Glutamatergic neuron (in vitro differentiated cells): ENCODE measurements around the gene SLIT1. TPM values are rescaled to one million over a fixed set of nuclear protein-coding genes. Genes with fewer than 3 reads are reported as not detected.

Source experiments
- DNase-seq: peaks from one replicate; pipeline ENCODE4 v3.0.0; 2022
- H3K27ac Mint-ChIP-seq: one replicate; pipeline ENCODE4 v1.8.0; 2020; ENCODE audit warnings: mild to moderate bottlenecking, mixed read lengths, inconsistent platforms; ENCODE audit not compliant: unreplicated experiment
- H3K27me3 Mint-ChIP-seq: one replicate; pipeline ENCODE4 v1.8.0; 2020; ENCODE audit warnings: mild to moderate bottlenecking, moderate library complexity, mixed read lengths, inconsistent platforms; ENCODE audit not compliant: unreplicated experiment
- H3K36me3 Mint-ChIP-seq: one replicate; pipeline ENCODE4 v1.8.0; 2020; ENCODE audit warnings: mild to moderate bottlenecking, mixed read lengths, inconsistent platforms; ENCODE audit not compliant: unreplicated experiment
- H3K4me1 Mint-ChIP-seq: one replicate; pipeline ENCODE4 v1.8.0; 2020; ENCODE audit warnings: mild to moderate bottlenecking, low read depth, mixed read lengths, inconsistent platforms; ENCODE audit not compliant: unreplicated experiment
- H3K4me3 Mint-ChIP-seq: one replicate; pipeline ENCODE4 v1.8.0; 2020; ENCODE audit warnings: mild to moderate bottlenecking, mixed read lengths, inconsistent platforms; ENCODE audit not compliant: unreplicated experiment
- H3K9me3 Mint-ChIP-seq: one replicate; pipeline ENCODE4 v1.8.0; 2020; ENCODE audit warnings: mild to moderate bottlenecking, moderate library complexity, mixed read lengths, inconsistent platforms; ENCODE audit not compliant: unreplicated experiment
- CTCF ChIP-seq: fragments of 200-600 bp; sonication (generic); IDR thresholded peaks from one replicate; pipeline ENCODE4 v1.5.0; 2021; ENCODE audit not compliant: partially characterized antibody, unreplicated experiment
- total RNA-seq: library from RNA; stranded (reverse); fragmentation: NEBNext Ultra II Directional; extraction: Animal tissue kit (Norgen Biotek cat#: 25700); gene quantifications from one replicate; pipeline ENCODE4 v1.2.1, GENCODE V29; 2021; ENCODE audit not compliant: unreplicated experiment

SLIT1 gene
- total RNA-seq, 1 donor from 2014 or later = 11.3 TPM

DNA sequence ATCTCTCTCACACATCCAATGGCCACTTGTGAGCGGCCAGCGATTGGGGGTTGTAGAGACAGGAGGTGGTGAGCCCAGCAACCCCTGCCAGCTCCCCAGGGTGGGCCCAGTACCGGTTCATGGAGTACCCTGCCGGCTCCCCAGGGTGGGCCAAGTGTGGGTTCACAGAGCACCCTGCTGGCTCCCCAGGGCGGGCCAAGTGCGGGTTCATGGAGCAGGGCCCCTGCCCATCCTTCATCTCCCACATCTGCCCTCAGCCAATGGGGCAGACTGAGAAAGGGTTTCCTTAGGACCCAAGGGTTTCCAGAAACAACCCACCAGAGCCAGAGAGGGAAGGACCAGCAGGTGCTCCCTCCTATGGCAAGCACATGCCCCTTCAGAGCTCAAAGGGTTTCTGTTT lies 21.4 kb upstream of the SLIT1 start:
- Mint-ChIP-seq H3K4me1 (peaks cover 5% of the 10 kb centered on the region), H3K27me3 (peaks cover 3% of the 10 kb centered on the region), H3K9me3 (no peaks in the 10 kb centered on the region), H3K36me3 (no peaks in the 10 kb centered on the region), H3K27ac (no peak overlapping the region), H3K4me3 (no peak overlapping the region)
- no peak for DNase-seq
- no peak for TF ChIP-seq CTCF

DNA sequence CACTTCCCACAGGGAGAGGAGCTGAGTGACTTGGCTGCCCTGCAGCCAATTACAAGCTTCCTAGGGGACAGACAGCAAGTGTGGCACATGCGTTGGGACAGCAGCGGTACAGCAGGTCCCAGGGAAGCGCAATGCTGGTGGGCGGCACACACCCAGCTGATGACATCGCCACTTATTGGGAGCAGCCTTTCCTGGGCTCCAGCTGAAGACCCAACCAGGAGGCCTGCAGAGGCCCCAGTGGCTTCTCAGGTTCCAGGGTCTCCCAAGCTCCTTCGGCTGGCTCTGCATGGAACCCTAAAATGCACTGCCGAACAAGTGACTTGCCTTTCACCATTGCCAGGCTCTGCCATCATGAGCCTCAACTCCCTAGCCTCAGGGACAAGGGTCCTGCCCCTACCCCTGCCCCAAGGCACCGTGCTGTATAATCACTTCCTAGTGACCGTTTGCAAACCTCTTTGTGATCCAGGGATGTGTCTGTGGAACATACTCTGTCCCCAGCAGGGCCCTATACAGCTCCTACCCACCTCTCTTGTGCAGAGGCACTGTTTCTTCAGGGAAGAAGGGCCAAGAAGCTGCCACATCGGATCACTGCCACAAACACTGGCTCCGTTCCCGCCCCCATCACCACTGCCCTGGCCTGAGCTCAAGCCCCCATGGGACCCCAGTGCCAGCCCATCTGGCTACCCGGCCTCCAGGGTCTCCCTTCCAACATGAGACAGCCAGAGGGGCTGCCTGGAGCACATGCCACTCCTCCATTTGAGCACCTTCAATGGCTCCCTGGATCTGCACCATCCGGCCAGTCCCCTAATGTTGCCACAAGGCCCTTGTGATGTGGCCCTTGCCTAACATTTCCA lies 19.3 kb upstream of the SLIT1 start:
- no peak for TF ChIP-seq CTCF
- peaks cover 5% of the 10 kb centered on the region for H3K4me1 Mint-ChIP-seq
- no peak overlapping the region for H3K4me3 Mint-ChIP-seq
- H3K27ac Mint-ChIP-seq = peak overlapping the region; percentile 39
- peaks cover 3% of the 10 kb centered on the region for H3K27me3 Mint-ChIP-seq
- DNase-seq = peak; percentile 39
- H3K36me3 Mint-ChIP-seq = no peaks in the 10 kb centered on the region
- no peaks in the 10 kb centered on the region for H3K9me3 Mint-ChIP-seq

DNA sequence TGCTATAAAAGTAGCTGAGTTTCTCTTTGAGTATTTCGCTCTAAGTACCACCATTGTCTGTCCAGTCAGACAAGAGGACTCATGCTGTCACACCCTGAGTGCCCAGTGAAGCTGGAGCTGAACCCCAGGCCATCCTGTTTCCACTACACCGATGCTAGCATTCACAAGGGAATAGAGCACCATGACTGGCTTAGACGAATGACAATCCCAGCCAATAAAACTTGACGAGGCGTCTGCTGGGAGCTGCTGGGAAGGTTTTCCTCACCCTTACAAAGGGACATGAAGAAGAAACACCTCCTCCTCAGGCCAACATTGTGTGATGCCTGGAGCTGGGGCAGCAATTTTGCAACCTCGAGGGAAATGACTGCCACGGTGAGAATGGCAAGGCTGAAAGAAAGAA lies 17.5 kb upstream of the SLIT1 start:
- Mint-ChIP-seq H3K27ac (no peak overlapping the region), H3K9me3 (no peaks in the 10 kb centered on the region), H3K4me3 (no peak overlapping the region), H3K36me3 (no peaks in the 10 kb centered on the region), H3K27me3 (peaks cover 3% of the 10 kb centered on the region), H3K4me1 (peaks cover 7% of the 10 kb centered on the region)
- no peak for DNase-seq
- no peak for TF ChIP-seq CTCF

DNA sequence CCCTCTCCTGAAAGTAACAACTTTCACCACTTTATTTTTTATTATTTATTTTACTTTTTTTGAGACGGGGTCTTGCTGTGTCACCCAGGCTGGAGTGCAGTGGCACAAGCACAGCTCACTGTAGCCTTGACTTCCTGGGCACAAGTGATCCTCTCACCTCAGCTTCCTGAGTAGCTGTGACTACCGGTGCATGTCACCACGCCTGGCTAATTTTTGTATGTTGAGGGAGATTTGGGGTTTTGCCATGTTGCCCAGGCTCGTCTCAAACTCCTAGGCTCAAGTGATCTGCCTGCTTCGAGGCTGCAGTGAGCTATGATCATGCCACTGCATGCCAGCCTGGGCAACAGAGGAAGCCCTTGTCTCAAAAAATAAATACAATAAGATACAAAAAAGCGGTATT lies 14.9 kb upstream of the SLIT1 start:
- no peak overlapping the region for H3K27ac Mint-ChIP-seq
- peaks cover 3% of the 10 kb centered on the region for H3K27me3 Mint-ChIP-seq
- no peaks in the 10 kb centered on the region for H3K36me3 Mint-ChIP-seq
- TF ChIP-seq CTCF = no peak
- peaks cover 13% of the 10 kb centered on the region for H3K4me1 Mint-ChIP-seq
- no peaks in the 10 kb centered on the region for H3K9me3 Mint-ChIP-seq
- H3K4me3 Mint-ChIP-seq = no peak overlapping the region
- DNase-seq = no peak

DNA sequence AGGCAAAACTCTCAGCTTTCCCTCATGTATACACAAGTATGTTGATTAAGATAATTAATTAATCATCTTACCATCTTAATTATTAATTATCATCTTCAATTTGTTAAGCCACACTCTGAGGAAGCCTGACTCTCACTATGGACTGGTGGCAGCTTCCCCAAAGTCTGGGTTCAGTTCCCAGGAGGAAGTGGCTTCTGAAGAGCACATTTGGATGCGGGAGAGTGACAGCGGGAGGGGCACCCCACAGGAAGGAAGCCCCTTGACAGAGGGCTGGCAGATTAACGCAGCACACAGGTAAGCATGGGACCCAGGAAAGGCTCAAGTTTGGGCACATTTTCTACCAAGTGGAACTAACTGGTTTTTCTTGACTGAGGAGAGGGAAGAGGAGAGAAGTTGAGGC lies 13.4 kb upstream of the SLIT1 start:
- Mint-ChIP-seq H3K9me3 (no peaks in the 10 kb centered on the region), H3K27ac (no peak overlapping the region), H3K27me3 (peaks cover 3% of the 10 kb centered on the region), H3K4me3 (no peak overlapping the region), H3K36me3 (no peaks in the 10 kb centered on the region), H3K4me1 (peaks cover 10% of the 10 kb centered on the region)
- no peak for DNase-seq
- TF ChIP-seq CTCF = no peak
